ENCODE results near the gene MYH6.
"Not testable (repeated sequence)": the region's sequence is repeated elsewhere in the genome, so short reads cannot be mapped to it uniquely, and the experiment has no call there.

The MYH6 gene

DNA sequence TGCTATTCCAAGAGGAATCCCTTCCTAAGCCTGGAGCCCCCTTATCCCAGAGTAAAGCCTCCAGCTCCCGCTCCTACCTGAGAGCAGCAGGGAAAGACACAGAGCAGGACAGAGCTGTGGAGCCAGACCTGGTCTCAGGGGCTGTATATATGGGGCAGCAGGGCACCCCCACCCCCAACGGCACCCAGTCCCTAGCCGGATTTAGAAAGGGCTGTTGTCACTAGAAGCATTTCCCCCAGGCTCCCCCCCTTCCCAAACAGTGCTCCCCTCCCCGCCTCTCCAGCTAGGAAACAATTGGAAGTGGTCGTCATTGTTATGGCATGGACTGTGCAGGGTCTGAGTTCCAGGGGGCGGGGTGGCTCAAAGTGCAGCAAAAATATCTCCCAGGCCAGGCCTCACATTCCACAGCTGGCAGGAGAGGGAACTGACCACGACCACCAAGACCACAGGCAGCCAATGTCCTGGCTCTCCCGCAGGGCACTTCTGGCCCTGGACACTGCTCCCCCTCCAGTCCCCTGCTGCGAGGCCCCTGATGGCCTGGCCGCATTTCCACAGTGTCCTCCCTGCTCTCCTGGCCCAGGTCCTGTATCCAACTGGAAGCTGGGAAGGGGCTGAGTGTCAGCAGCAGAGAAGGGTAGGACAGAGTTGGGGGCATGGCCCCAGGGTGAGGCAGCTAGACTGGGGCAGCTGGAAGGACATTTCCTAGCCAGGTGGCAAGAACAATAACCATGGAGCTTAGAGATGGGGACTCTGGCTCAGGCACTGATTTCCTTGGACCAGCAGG, 27.7 kb upstream of the MYH6 start, which contains the start of gene MYH7:
TSS of gene MYH7 (minus strand) at position 118 of the 784 bp plus-strand sequence. CDS start 1,928 bp downstream, outside the sequence.
- peak; percentile 26 for DNase-seq

DNA sequence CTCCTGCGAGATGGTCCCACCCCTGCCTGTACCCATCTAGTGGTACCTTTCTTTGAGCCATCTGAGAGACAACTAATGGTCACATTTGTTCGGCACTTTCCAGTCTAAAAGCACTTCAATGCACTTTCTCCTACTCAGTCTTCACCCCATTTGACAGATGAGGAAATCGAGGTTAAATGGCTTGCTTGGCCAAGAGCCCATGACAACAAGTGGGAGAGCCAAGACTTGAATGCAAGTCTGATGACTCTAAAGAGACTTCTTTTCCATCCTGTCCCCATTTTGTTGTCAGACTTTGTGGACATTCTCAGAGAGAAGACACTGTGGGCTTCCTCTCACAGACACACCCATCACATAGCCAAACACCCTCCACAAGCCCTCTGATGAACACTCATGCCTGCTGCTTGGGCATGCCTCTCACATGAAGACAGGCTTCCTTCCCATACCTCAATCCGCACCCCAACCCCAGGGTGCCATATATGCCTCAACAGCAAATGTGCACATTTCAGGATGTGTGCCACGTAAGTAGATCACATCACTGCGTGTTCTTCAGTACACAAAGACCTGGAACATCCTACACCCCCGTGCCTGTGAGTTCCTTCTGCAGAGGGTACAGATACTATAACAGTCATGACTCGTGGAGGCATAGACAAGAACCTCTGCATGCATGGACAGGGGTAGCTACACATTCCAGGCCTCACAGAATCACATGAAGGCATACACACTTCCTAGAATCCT, 26.6 kb upstream of the MYH6 start:
- DNase-seq: no peak

DNA sequence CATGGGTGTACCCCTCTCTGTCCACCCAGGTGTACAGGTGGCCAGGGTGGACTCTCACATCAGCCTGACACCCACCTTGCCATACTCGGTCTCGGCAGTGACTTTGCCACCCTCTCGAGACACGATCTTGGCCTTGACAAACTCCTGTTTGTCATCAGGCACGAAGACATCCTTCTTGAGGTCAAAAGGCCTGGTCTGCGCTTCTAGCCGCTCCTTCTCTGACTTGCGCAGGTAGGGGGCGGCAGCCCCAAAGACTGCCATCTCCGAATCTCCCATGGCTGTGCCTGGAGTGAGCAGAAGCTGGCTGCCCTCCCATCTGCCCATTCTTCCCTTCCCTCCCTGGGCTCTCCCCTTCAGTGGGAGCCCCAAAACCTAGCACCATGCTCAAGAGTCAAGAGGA, 25.4 kb upstream of the MYH6 start:
- no peak for DNase-seq

DNA sequence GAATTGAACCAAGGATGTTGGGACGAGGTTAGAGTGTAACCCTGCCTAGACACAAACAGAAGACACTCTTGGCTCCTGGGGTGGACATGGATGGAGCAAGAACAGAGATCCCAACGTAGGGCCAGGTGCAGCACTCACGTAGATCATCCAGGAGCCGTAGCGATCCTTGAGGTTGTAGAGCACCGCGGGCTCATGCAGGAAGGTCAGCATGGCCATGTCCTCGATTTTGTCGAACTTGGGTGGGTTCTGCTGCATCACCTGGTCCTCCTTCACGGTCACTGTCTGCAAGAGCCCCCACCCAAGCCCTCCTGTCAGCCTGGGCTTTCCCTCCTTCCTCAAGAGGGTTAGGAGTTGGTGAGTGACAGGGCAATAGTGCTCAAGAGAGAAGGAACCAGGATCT, 24.9 kb upstream of the MYH6 start:
- no peak for DNase-seq

DNA sequence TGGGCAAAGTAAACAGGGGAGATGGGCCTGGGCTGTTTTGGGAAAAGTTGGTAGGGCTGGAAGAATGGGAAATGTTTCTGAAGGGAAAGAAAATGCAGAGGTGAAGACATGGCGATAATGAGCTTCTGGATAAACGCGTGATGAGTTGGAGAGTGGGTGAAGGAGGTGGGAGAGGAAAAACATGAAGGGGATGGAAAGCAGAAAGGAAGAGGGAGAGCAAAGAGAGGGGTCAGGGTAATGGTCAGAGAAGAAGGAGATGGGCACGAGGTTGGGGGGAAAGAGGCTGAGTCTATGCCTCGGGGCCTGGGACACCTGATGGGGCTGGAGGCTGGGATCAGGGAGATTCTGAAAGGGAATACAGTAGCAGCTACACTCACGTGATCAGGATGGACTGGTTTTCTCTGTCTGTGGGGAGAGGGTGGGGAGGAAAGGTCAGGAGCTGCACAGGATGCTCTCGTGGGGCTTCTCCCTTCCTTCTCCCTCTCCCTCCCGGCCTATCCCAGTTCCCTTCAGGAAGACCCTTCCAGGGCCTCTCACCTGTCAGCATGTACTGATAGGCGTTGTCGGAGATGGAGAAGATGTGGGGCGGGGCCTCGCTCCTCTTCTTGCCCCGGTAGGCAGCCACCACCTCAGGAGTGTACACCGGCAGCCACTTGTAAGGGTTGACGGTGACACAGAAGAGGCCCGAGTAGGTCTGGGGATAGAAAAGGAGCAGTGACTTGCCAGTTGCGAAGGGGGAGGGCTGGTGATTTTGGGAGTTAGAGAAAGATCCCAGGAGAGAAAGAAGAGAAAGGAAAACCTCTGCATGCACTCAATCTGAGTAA, 24.2 kb upstream of the MYH6 start:
- DNase-seq: no peak

DNA sequence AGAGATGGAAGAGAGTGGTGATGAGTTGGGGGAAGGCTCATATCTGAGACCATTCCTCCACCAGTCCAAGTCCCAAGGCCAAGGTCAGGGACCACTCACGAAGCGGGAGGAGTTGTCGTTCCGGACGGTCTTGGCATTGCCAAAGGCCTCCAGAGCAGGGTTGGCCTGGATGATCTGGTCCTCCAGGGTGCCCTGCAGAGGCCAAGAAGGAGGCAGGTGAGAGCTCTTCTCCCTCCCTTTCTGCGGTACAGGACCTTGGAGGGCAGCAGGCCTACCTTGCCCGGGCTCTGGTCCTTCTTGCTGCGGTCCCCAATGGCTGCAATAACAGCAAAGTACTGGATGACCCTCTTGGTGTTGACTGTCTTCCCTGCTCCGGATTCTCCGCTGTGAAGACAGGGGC, 23.4 kb upstream of the MYH6 start:
- DNase-seq: no peak

DNA sequence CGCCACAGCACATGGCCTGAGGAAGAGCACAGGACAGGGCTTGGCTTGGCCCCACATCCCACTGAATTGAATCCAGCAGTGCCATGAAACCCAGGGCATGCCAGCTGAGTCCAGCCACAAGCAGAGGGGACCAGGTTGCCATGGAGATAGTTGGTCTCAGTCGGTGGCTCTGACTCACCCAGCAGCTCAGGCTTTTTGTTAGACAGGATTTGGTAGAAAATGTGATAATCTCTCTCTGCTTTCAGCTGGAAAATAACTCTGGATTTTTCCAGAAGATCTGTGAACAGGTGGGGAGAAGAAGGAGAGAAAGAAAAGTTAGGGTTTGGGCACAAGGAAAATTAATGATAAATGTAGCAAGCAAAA, 22.6 kb upstream of the MYH6 start:
- DNase-seq: no peak

DNA sequence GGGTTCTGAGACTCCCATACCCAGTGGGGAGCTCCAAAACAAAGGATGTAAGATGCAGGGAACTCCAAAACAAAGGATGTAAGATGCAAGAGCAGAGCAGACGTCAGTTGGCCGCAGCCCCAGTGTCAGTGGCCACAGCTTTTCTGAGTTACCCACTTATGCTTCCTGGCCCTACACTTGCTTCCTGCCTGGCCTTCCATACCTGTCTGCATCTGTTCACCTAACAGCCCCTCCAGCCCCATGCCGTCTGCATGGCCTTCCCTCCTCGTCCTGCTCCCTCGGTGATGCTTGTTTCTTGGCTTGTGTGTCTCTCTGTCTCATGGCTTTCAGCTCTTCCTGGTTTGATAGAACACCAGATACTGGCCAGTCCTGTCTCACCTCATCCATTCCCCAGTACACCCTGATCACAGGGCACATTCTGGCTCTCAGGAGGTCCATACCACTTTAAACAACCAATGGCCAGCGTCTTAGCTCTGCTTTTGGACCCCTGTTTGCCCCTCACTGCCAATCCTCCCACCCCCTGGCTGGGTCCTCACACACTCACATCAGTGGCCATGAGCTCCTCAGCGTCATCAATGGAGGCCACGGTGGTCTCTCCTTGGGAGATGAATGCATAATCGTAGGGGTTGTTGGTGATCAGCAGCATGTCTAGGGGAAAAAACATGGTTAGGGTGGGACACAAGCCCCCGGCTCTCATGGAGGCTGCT, 22.1 kb upstream of the MYH6 start:
- no peak for DNase-seq

DNA sequence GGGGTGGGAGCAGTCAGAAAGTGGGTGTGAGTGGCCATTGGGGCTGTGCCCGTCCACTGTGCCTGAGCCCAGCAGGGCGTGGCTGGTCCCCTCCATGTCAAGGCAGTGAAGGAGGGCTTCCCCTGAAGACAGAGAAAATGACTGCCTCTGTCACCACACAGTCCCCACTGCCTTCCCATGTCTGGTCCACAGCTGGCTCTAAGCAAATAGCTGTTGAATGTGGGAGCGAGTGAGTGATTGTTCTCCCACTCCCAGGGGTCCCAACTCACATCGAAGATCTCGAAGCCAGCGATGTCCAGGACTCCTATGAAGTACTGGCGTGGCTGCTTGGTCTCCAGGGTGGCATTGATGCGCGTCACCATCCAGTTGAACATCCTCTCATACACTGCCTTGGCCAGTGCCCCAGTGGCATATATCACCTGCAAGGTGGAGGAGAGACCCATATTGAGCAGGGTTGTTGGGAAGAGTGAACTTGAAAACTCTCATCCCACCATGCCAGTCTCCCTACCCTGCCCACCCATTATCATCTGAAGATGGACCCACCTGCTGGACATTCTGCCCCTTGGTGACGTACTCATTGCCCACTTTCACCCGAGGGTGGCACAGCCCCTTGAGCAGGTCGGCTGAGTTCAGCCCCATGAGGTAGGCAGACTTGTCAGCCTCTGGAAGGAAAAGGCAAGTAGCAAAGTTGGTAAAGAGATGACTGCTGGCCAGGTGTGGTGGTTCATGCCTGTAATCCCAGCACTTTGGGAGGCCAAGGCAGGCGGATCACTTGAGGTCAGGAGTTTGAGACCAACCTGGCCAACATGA, 20.8 kb upstream of the MYH6 start:
- DNase-seq: no peak

DNA sequence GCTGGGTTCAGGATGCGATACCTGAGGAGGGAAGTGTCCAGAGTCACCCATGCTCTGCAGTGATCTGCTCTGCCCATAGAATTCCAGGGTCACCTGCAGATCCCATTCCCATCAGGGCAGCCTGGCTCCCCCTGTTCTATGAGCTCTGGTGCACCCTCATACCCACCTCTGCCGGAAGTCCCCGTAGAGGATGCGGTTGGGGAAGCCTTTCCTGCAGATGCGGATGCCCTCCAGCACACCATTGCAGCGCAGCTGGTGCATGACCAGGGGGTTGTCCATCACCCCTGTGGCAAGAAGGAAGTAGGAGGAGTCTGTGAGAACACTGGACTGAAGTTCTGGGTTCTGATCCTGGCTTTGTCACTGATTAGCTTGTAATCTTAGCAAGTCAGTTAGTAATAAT, 17.7 kb upstream of the MYH6 start:
- DNase-seq: not testable (repeated sequence)

DNA sequence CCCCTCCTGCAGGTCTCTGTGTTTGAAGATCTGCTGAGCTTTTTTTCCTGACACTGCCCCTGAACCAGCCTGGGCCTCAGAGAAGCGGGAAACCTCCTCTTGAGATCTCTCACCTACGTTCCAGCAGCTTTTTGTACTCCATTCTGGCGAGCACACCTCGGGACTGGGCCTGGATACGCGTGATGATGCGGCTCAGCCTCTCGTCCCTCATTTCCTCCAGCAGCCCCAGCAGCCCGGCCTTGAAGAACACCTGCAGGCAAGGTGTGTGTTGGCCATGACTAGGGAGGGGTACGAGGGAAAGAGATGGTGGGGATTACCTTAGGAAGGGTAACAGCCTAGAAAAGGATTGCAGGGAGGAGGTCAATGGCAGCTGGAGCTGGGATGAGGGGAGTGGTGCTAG, 17.1 kb upstream of the MYH6 start:
- DNase-seq: no peak

DNA sequence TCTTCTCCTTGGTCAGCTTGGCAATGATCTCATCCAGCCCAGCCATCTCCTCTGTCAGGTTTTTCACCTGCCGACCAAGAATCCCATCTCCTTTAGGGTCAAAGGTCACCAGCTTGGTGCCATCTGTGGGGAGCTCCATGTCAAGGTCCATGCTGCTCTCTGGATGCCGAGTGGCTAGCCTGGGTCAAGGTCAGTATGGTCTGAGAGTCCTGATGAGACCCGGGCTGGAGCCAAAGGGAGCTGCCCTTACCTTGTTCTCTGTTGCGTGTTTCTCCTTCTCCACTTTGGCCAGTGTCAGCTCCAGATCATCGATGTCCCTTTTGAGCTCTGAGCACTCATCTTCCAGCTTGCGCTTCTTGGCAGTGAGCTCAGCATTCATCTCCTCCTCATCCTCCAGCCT, 15.6 kb upstream of the MYH6 start:
- no peak for DNase-seq

DNA sequence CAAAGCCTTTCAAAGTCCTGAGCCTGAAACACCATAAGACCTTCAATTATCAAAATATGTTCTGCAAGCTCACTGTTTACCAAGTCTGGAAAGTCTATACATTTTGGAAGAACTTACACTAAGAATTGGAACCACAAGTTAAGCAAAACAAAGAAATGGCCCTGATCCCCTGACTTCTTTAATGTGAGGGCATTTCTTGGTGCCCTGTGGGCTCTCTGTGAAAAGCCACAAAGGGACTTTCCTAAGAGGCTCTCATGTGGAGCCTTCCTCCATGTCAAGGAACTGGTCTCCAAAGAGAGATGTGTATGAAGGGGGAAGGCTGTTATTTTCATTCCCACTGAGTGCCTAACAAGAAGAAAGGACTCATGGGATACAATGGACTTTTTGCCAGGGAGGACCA, 13.5 kb upstream of the MYH6 start:
- no peak for DNase-seq

DNA sequence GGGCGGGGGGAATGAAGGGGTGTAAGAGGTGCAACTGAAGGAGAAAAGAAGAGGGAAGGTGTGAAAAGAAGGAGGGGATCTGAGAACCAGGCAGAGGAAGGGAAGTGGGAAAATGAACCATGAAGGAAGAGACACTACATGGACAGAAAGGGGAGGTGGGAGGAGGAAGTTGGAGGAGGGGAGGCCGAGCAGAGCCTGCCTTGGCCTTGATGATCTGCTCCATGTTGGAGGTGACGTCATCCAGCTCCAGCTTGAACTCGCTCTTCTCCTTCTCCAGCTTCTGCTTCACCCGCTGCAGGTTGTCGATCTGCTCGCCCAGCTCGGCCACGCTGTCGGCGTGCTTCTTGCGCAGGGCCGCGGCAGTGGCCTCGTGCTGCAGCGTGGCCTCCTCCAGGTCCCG, 11.6 kb upstream of the MYH6 start:
- DNase-seq: not testable (repeated sequence)

DNA sequence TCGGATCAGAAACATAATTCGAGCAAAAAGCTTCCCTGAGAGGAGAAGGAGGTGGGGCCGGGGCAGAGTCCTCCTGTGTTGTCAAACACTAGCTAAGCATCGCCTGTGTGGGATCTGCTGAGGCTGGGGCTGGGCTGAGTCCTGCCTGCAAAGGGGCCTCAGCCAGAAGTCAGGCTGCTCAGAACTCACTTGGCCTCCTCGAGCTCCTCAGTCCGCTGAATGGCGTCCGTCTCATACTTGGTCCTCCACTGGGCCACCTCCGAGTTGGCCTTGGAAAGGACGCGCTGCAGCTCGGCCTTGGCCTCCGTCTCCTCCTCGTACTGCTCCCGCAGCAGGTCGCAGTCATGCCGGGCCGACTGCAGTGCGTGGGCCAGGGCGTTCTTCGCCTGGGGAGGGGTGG, 9.9 kb upstream of the MYH6 start:
- DNase-seq: no peak

DNA sequence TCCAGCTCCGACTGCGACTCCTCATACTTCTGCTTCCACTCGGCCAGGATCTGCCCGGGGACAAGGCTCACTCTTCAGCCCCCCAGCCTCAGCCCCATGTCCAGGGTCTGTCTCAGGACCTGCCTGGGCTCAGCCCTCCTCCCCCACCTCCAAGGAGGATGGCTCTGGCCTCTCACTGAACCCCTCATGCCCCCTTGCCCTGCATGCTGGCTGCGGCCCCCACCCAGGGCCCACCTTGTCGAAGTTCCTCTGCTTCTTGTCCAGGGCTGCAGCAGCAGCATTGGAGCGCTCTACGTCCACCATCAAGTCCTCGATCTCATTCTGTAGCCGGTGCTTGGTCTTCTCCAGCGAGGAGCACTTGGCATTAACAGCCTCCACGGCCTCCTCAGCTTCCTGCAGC, 9.2 kb upstream of the MYH6 start:
- not testable (repeated sequence) for DNase-seq

DNA sequence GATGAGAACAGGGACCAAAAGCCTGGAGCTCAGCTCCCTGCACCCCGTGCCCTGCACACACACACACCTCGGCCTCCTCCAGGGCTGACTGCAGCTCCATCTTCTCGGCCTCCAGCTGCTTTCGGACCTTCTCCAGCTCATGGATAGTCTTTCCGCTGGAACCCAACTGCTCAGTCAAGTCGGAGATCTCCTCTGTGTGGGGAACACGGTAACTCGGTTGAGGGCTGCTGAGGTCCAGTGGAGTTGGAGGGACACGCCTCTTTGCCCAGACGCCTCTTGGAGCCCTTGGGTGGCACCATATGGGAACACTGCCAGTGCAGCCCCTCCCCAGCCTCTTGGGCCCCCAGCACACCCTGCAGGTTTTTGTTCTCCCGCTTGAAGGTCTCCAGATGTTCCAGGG, 8.7 kb upstream of the MYH6 start:
- DNase-seq: no peak

DNA sequence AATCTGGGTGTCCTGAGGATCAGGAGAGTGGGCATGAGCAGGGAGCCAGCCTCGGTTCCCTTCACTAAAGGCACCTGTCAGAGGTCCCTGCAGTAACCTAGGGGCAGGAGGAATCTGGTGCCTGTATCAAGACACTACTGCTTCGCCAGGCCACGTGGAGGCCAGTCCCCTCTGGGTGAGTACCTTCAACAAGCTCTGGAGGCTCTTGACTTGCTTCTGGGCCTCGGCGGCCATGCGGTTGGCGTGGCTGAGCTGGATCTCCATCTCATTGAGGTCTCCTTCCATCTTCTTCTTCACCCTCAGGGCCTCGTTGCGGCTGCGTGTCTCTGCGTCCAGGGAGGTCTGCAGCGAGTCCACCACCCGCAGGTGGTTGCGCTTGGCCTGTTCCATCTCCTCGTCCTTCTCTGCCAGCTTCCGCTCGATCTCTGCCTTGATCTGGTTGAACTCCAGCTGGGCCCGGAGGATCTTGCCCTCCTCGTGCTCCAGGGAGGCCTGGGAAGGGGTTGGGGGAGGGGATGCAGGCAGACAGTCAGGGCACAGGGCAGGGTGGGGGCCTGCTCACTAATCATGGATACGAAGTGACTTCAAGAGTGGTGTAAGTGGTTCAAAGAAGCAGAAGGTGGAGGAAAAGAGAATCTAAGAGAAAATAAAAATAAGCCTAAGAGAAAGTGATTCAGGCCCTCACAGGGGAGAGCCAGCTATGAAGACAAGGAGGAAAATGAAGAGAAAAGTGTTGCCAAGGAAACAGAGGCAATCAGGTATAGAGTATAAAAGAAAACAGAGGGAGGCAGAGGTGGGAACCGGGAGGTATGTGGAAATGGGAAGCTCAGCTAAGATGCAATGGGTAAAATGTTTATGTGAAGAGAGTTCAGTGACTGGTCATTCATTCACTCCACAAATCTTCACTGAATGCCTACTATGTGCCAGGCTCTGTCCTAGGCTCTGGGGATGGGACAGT, 8.0 kb upstream of the MYH6 start:
- DNase-seq: no peak

DNA sequence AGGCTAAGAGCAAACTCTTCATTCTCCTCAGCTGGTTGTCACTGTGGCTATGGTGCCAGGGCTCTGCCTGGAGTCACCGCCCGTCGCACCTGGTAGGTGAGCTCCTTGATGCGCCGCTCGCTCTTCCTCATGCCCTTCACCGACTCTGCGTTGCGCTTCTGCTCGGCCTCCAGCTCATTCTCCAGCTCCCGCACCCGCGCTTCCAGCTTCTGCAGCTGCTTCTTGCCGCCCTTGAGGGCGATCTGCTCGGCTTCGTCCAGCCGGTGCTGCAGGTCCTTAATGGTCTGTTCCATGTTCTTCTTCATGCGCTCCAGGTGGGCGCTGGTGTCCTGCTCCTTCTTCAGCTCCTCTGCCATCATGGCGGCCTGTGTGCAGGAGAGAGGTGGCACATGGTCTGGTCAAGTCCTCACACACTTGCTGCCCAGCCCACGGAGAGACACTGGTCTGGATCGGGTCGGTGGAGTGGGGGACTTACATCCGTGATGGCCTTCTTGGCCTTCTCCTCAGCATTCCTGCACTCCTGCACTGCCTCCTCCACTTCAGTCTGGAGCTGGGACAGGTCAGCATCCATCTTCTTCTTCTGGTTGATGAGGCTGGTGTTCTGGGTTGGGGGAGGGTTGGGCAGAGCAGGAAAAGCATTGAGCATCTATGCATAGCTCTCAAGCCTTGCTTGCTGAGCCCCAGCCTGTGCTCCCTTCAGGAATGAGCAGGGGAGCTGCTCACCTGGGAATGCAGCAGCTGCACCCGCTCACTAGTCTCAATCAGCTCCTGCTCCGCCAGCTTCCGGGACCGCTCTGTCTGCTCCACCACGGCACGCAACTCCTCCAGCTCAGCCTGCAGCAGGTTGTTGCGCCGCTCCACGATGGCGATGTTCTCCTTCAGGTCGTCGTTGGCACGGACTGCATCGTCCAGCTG, 7.1 kb upstream of the MYH6 start:
- no peak for DNase-seq

DNA sequence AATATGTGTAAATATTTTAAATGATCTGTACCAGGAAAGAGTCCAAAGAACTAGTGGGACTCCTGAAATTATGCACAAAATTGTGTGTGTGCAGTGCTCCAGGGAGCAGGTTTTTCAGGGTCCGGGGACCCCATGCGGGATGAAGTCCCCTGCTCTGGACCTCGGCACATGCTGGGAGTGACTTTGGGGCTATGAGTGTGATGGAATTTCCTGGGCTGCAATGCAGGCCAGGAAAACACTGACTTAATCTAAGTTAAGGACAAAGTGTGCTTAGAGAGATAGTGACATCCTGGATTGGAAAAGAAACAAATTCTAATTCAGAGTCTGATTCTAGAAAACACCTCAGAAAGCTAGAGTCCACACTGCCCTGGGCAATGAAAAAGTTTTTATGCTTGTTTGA, 6.2 kb upstream of the MYH6 start:
- no peak for DNase-seq
